ENCODE results near the gene GPR160.

DNA sequence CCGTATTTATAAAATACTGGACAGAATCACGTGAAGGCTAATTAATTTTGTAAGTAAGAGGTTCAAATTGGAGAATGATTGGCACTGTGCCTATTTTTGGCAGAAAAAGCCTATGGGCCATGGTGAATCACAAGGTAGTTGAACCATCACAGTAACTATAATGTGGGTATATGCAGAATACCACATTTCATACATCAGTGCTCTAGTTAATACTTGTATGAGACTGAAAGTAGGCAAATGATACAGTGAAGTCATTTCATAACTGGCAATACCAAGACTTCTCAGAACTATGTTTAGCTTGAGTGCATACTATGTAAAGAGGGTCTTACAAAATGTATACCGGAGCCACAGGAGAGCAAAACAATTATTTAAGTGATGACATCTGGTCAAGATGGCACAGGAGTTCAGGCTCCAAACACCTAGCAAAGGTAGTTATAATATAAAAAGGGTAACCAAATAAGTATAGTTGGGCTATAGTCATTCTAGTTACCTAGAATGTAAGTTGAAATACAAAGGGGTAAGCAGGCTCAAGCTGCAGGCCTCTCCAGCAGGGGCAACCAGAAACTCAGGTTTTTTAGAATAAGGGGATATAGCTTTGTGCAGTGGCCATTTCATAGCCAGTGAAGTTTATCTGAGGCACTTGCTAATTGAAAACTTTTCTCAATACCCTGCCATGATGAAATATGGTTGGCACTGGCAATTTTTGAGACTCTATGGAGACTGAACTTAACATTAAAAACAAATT, 19.1 kb downstream of the GPR160 start:
- TF ChIP-seq, protein P1, sequence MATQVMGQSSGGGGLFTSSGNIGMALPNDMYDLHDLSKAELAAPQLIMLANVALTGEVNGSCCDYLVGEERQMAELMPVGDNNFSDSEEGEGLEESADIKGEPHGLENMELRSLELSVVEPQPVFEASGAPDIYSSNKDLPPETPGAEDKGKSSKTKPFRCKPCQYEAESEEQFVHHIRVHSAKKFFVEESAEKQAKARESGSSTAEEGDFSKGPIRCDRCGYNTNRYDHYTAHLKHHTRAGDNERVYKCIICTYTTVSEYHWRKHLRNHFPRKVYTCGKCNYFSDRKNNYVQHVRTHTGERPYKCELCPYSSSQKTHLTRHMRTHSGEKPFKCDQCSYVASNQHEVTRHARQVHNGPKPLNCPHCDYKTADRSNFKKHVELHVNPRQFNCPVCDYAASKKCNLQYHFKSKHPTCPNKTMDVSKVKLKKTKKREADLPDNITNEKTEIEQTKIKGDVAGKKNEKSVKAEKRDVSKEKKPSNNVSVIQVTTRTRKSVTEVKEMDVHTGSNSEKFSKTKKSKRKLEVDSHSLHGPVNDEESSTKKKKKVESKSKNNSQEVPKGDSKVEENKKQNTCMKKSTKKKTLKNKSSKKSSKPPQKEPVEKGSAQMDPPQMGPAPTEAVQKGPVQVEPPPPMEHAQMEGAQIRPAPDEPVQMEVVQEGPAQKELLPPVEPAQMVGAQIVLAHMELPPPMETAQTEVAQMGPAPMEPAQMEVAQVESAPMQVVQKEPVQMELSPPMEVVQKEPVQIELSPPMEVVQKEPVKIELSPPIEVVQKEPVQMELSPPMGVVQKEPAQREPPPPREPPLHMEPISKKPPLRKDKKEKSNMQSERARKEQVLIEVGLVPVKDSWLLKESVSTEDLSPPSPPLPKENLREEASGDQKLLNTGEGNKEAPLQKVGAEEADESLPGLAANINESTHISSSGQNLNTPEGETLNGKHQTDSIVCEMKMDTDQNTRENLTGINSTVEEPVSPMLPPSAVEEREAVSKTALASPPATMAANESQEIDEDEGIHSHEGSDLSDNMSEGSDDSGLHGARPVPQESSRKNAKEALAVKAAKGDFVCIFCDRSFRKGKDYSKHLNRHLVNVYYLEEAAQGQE (IDR thresholded peaks at IDR 0.05; ENCODE audit: unreplicated experiment): no peak
- TF ChIP-seq, protein P2, sequence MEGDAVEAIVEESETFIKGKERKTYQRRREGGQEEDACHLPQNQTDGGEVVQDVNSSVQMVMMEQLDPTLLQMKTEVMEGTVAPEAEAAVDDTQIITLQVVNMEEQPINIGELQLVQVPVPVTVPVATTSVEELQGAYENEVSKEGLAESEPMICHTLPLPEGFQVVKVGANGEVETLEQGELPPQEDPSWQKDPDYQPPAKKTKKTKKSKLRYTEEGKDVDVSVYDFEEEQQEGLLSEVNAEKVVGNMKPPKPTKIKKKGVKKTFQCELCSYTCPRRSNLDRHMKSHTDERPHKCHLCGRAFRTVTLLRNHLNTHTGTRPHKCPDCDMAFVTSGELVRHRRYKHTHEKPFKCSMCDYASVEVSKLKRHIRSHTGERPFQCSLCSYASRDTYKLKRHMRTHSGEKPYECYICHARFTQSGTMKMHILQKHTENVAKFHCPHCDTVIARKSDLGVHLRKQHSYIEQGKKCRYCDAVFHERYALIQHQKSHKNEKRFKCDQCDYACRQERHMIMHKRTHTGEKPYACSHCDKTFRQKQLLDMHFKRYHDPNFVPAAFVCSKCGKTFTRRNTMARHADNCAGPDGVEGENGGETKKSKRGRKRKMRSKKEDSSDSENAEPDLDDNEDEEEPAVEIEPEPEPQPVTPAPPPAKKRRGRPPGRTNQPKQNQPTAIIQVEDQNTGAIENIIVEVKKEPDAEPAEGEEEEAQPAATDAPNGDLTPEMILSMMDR (conservative IDR thresholded peaks at IDR 0.05; ENCODE audit: low read depth in 2 of 2): no peak
- TF ChIP-seq CREB1 (CRISPR knock-in tag; IDR thresholded peaks at IDR 0.05; ENCODE audit: low read depth): no peak
- TF ChIP-seq EZH2 (IDR thresholded peaks at IDR 0.05; ENCODE audit: low read depth, unreplicated experiment): no peak
- TF ChIP-seq POLR2AphosphoS5 (IDR thresholded peaks at IDR 0.05; ENCODE audit: low read depth): no peak
- no peak for TF ChIP-seq ZNF114 (CRISPR knock-in tag; IDR thresholded peaks at IDR 0.05)
- no peak for TF ChIP-seq NANOG (IDR thresholded peaks at IDR 0.05; ENCODE audit: borderline replicate concordance)
- no peak for TF ChIP-seq EZH2phosphoT487 (IDR thresholded peaks at IDR 0.05; ENCODE audit: unreplicated experiment)
- TF ChIP-seq, protein P3, sequence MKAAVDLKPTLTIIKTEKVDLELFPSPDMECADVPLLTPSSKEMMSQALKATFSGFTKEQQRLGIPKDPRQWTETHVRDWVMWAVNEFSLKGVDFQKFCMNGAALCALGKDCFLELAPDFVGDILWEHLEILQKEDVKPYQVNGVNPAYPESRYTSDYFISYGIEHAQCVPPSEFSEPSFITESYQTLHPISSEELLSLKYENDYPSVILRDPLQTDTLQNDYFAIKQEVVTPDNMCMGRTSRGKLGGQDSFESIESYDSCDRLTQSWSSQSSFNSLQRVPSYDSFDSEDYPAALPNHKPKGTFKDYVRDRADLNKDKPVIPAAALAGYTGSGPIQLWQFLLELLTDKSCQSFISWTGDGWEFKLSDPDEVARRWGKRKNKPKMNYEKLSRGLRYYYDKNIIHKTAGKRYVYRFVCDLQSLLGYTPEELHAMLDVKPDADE (IDR thresholded peaks at IDR 0.05): no peak

Measured in GM23338 (cell line).